IPS-15b (cell line): ENCODE results near the gene SF3B3.
A peak's percentile ranks its signal among the peaks of the same experiment; 100 is the strongest.

Experiments used
- H3K27me3 ChIP-seq: one replicate; pipeline ENCODE4 v1.6.1; 2013; ENCODE audit warnings: low read length; ENCODE audit not compliant: control insufficient read depth, insufficient read depth
- H3K36me3 ChIP-seq: one replicate; pipeline ENCODE4 v1.6.1; 2013; ENCODE audit warnings: low read length; ENCODE audit not compliant: control insufficient read depth, insufficient read depth
- H3K4me1 ChIP-seq: one replicate; pipeline ENCODE4 v1.6.1; 2013; ENCODE audit warnings: mild to moderate bottlenecking, low read length; ENCODE audit not compliant: control insufficient read depth, insufficient read depth
- H3K4me3 ChIP-seq: one replicate; pipeline ENCODE4 v1.5.1; 2013; ENCODE audit warnings: low read depth, low read length
- H3K9ac ChIP-seq: one replicate; pipeline ENCODE4 v1.6.1; 2013; ENCODE audit warnings: low read depth, mild to moderate bottlenecking, low read length
- H3K9me3 ChIP-seq: one replicate; pipeline ENCODE4 v1.6.1; 2013; ENCODE audit warnings: mild to moderate bottlenecking, low read length; ENCODE audit not compliant: control insufficient read depth, insufficient read depth

SF3B3 gene

GRCh38 chr16:70523743-70524398, at the start of gene SF3B3:
SF3B3 (plus strand) TSS chr16:70523816; CDS start chr16:70526657, 2,841 bp downstream.
- Histone ChIP-seq H3K9me3 (no peaks in the 10 kb centered on the region), H3K36me3 (peaks cover 16% of the 10 kb centered on the region), H3K27me3 (no peaks in the 10 kb centered on the region), H3K4me3 (peak within 1 kb of the TSS; percentile 82), H3K9ac (peak within 1 kb of the TSS; percentile 100), H3K4me1 (peaks cover 5% of the 10 kb centered on the region)

GRCh38 chr16:70474320-70475053, 49.1 kb upstream of the SF3B3 start:
- no peaks in the 10 kb centered on the region for H3K4me1 ChIP-seq
- H3K9me3 ChIP-seq = no peaks in the 10 kb centered on the region
- no peak overlapping the region for H3K9ac ChIP-seq
- no peaks in the 10 kb centered on the region for H3K27me3 ChIP-seq
- H3K36me3 ChIP-seq = peaks cover 8% of the 10 kb centered on the region
- no peak overlapping the region for H3K4me3 ChIP-seq

GRCh38 chr16:70475054-70475871, 48.4 kb upstream of the SF3B3 start:
- H3K9me3 ChIP-seq = no peaks in the 10 kb centered on the region
- peaks cover 12% of the 10 kb centered on the region for H3K36me3 ChIP-seq
- H3K9ac ChIP-seq = no peak overlapping the region
- H3K4me3 ChIP-seq = no peak overlapping the region
- H3K27me3 ChIP-seq = no peaks in the 10 kb centered on the region
- no peaks in the 10 kb centered on the region for H3K4me1 ChIP-seq

- Histone ChIP-seq H3K27me3 (no peaks in the 10 kb centered on the region), H3K4me1 (no peaks in the 10 kb centered on the region), H3K36me3 (peaks cover 23% of the 10 kb centered on the region), H3K4me3 (no peak overlapping the region), H3K9me3 (no peaks in the 10 kb centered on the region), H3K9ac (no peak overlapping the region)
Measured at GRCh38 chr16:70476272-70477020, 47.2 kb upstream of the SF3B3 start.

GRCh38 chr16:70478169-70478568, 45.4 kb upstream of the SF3B3 start:
- no peak overlapping the region for H3K9ac ChIP-seq
- H3K4me3 ChIP-seq = no peak overlapping the region
- no peaks in the 10 kb centered on the region for H3K4me1 ChIP-seq
- H3K36me3 ChIP-seq = peaks cover 28% of the 10 kb centered on the region
- H3K27me3 ChIP-seq = no peaks in the 10 kb centered on the region
- H3K9me3 ChIP-seq = no peaks in the 10 kb centered on the region

GRCh38 chr16:70478912-70479341, 44.7 kb upstream of the SF3B3 start:
- no peaks in the 10 kb centered on the region for H3K9me3 ChIP-seq
- no peaks in the 10 kb centered on the region for H3K27me3 ChIP-seq
- no peak overlapping the region for H3K9ac ChIP-seq
- no peak overlapping the region for H3K4me3 ChIP-seq
- H3K36me3 ChIP-seq = peaks cover 35% of the 10 kb centered on the region
- no peaks in the 10 kb centered on the region for H3K4me1 ChIP-seq

GRCh38 chr16:70480127-70481105, 43.2 kb upstream of the SF3B3 start:
- H3K9me3 ChIP-seq = no peaks in the 10 kb centered on the region

GRCh38 chr16:70481929-70482536, 41.6 kb upstream of the SF3B3 start:
- Histone ChIP-seq H3K9me3 (no peaks in the 10 kb centered on the region), H3K9ac (no peak overlapping the region), H3K4me1 (no peaks in the 10 kb centered on the region), H3K36me3 (peaks cover 36% of the 10 kb centered on the region), H3K4me3 (no peak overlapping the region), H3K27me3 (no peaks in the 10 kb centered on the region)

More at GRCh38 chr16:70480127-70481105, 43.2 kb upstream of the SF3B3 start:
- Histone ChIP-seq H3K27me3 (no peaks in the 10 kb centered on the region), H3K4me3 (no peak overlapping the region), H3K36me3 (peaks cover 36% of the 10 kb centered on the region), H3K4me1 (no peaks in the 10 kb centered on the region), H3K9ac (no peak overlapping the region)

GRCh38 chr16:70482624-70483023, 41.0 kb upstream of the SF3B3 start:
- peaks cover 36% of the 10 kb centered on the region for H3K36me3 ChIP-seq
- no peak overlapping the region for H3K9ac ChIP-seq
- no peaks in the 10 kb centered on the region for H3K27me3 ChIP-seq
- H3K4me3 ChIP-seq = no peak overlapping the region
- no peaks in the 10 kb centered on the region for H3K4me1 ChIP-seq
- H3K9me3 ChIP-seq = no peaks in the 10 kb centered on the region

GRCh38 chr16:70483426-70483825, 40.2 kb upstream of the SF3B3 start:
- Histone ChIP-seq H3K27me3 (no peaks in the 10 kb centered on the region), H3K36me3 (peaks cover 36% of the 10 kb centered on the region), H3K4me3 (no peak overlapping the region), H3K9ac (no peak overlapping the region), H3K4me1 (no peaks in the 10 kb centered on the region), H3K9me3 (no peaks in the 10 kb centered on the region)
